ENCODE data around the gene DNAJB9.

Gene DNAJB9

GRCh38 chr7:108576116-108576515, 6.4 kb downstream of the DNAJB9 start:
- TF ChIP-seq ISL1 (CRISPR knock-in tag; IDR thresholded peaks at IDR 0.05) (no peak), TSHZ2 (CRISPR knock-in tag; IDR thresholded peaks at IDR 0.05) (no peak), TOX (CRISPR knock-in tag; IDR thresholded peaks at IDR 0.05; ENCODE audit: borderline replicate concordance) (no peak), OSR1 (CRISPR knock-in tag; IDR thresholded peaks at IDR 0.05) (no peak), GLIS3 (CRISPR knock-in tag; IDR thresholded peaks at IDR 0.05) (no peak), TCF4 (CRISPR knock-in tag; IDR thresholded peaks at IDR 0.05; ENCODE audit: borderline replicate concordance) (no peak), ZNF70 (CRISPR knock-in tag; IDR thresholded peaks at IDR 0.05) (no peak), ESRRG (CRISPR knock-in tag; IDR thresholded peaks at IDR 0.05) (no peak), PPARA (CRISPR knock-in tag; IDR thresholded peaks at IDR 0.05; ENCODE audit: borderline replicate concordance) (no peak), SNAI2 (CRISPR knock-in tag; IDR thresholded peaks at IDR 0.05) (no peak), ARNTL (CRISPR knock-in tag; IDR thresholded peaks at IDR 0.05; ENCODE audit: borderline replicate concordance, low read depth) (no peak), ZC3H10 (CRISPR knock-in tag; IDR thresholded peaks at IDR 0.05) (no peak), RARB (CRISPR knock-in tag; IDR thresholded peaks at IDR 0.05) (no peak), PATZ1 (CRISPR knock-in tag; IDR thresholded peaks at IDR 0.05; ENCODE audit: borderline replicate concordance) (no peak)
- no peak for ATAC-seq

- TF ChIP-seq BACH2 (CRISPR knock-in tag; IDR thresholded peaks at IDR 0.05; ENCODE audit: borderline replicate concordance) (no peak), OSR1 (CRISPR knock-in tag; IDR thresholded peaks at IDR 0.05) (no peak), RARB (CRISPR knock-in tag; IDR thresholded peaks at IDR 0.05) (no peak), PPARA (CRISPR knock-in tag; IDR thresholded peaks at IDR 0.05; ENCODE audit: borderline replicate concordance) (no peak)
- ATAC-seq, result no peak
Measured at GRCh38 chr7:108578937-108579336, 9.3 kb downstream of the DNAJB9 start.

- no peak for ATAC-seq
- TF ChIP-seq ISL1 (CRISPR knock-in tag; IDR thresholded peaks at IDR 0.05) (no peak), CSDC2 (CRISPR knock-in tag; IDR thresholded peaks at IDR 0.05) (no peak)
Measured at GRCh38 chr7:108580298-108580697, 10.6 kb downstream of the DNAJB9 start.

- peak; percentile 82 for ATAC-seq
- TF ChIP-seq ESRRG (CRISPR knock-in tag; IDR thresholded peaks at IDR 0.05) (no peak), PATZ1 (CRISPR knock-in tag; IDR thresholded peaks at IDR 0.05; ENCODE audit: borderline replicate concordance) (no peak), TOX (CRISPR knock-in tag; IDR thresholded peaks at IDR 0.05; ENCODE audit: borderline replicate concordance) (no peak), POU6F1 (CRISPR knock-in tag; IDR thresholded peaks at IDR 0.05; ENCODE audit: borderline replicate concordance, low read depth) (no peak), GLIS3 (CRISPR knock-in tag; IDR thresholded peaks at IDR 0.05) (no peak), CREB5 (CRISPR knock-in tag; IDR thresholded peaks at IDR 0.05; ENCODE audit: low read depth) (no peak), ZFP3 (CRISPR knock-in tag; IDR thresholded peaks at IDR 0.05) (no peak), TCF4 (CRISPR knock-in tag; IDR thresholded peaks at IDR 0.05; ENCODE audit: borderline replicate concordance) (no peak), ZFP30 (CRISPR knock-in tag; IDR thresholded peaks at IDR 0.05) (no peak), TSHZ2 (CRISPR knock-in tag; IDR thresholded peaks at IDR 0.05) (no peak)
Measured at GRCh38 chr7:108581655-108582491, 12.2 kb downstream of the DNAJB9 start.
